GM19023 (cell line): ENCODE measurements around the gene HSD17B1.
"Not testable (repeated sequence)": the region's sequence is repeated elsewhere in the genome, so short reads cannot be mapped to it uniquely, and the experiment has no call there.

Experiments used
- ATAC-seq: cut with Tn5 transposase; IDR thresholded peaks from one replicate; pipeline ENCODE4 v1.9.1; 2021; ENCODE audit warnings: mild to moderate bottlenecking, moderate library complexity; ENCODE audit not compliant: unreplicated experiment

Gene HSD17B1

GRCh38 chr17:42552736-42553135 lies at the start of gene HSD17B1:
HSD17B1 (plus strand) TSS chr17:42552923; CDS start chr17:42552934, 11 bp downstream.
- ATAC-seq, result not testable (repeated sequence)

- no peak for ATAC-seq
Measured at GRCh38 chr17:42502926-42503325, 49.8 kb upstream of the HSD17B1 start.

- no peak for ATAC-seq
Measured at GRCh38 chr17:42507671-42508070, 45.1 kb upstream of the HSD17B1 start.

- no peak for ATAC-seq
Measured at GRCh38 chr17:42508426-42509165, 44.1 kb upstream of the HSD17B1 start.

- no peak for ATAC-seq
Measured at GRCh38 chr17:42509409-42509808, 43.3 kb upstream of the HSD17B1 start.

- no peak for ATAC-seq
Measured at GRCh38 chr17:42509841-42510240, 42.9 kb upstream of the HSD17B1 start.

GRCh38 chr17:42512246-42512645 lies 40.5 kb upstream of the HSD17B1 start:
- no peak for ATAC-seq

- peak; percentile 61 for ATAC-seq
Measured at GRCh38 chr17:42512733-42513251, 39.9 kb upstream of the HSD17B1 start.

GRCh38 chr17:42513686-42514085 lies 39.0 kb upstream of the HSD17B1 start:
- no peak for ATAC-seq

GRCh38 chr17:42514279-42514678 lies 38.4 kb upstream of the HSD17B1 start:
- ATAC-seq, result no peak

- ATAC-seq, result no peak
Measured at GRCh38 chr17:42514867-42515266, 37.9 kb upstream of the HSD17B1 start.

GRCh38 chr17:42517516-42517915 lies 35.2 kb upstream of the HSD17B1 start:
- ATAC-seq, result no peak

GRCh38 chr17:42518046-42518754 lies 34.5 kb upstream of the HSD17B1 start:
- no peak for ATAC-seq

GRCh38 chr17:42518755-42519545 lies 33.8 kb upstream of the HSD17B1 start:
- no peak for ATAC-seq

- ATAC-seq, result no peak
Measured at GRCh38 chr17:42519546-42520491, 32.9 kb upstream of the HSD17B1 start.

- no peak for ATAC-seq
Measured at GRCh38 chr17:42520540-42520951, 32.2 kb upstream of the HSD17B1 start.

- ATAC-seq, result no peak
Measured at GRCh38 chr17:42521036-42521435, 31.7 kb upstream of the HSD17B1 start.

GRCh38 chr17:42521666-42522262 lies 31.0 kb upstream of the HSD17B1 start:
- no peak for ATAC-seq

GRCh38 chr17:42522263-42522790 lies 30.4 kb upstream of the HSD17B1 start:
- no peak for ATAC-seq
